K562 (cell line): ENCODE data around the gene GJC2. TPM values are rescaled to one million over a fixed set of nuclear protein-coding genes. Genes with fewer than 3 reads are reported as not detected.

ENCODE experiments used
- ARID1B ChIP-seq: fragments of 450-650 bp; IDR thresholded peaks from 2 replicates; pipeline ENCODE4 v1.6.1; 2016; ENCODE audit warnings: antibody characterized with exemption, mild to moderate bottlenecking, inconsistent platforms
- CCAR2 ChIP-seq: fragments of 200-400 bp; formaldehyde crosslinking; IDR thresholded peaks from 2 replicates; pipeline ENCODE4 v1.6.1; 2017; ENCODE audit warnings: mild to moderate bottlenecking, low read depth, low read length
- CCNT2 ChIP-seq: IDR thresholded peaks from 2 replicates; pipeline ENCODE4 v1.6.1; 2011; ENCODE audit warnings: borderline replicate concordance, low read depth, mild to moderate bottlenecking, moderate library complexity, mixed read lengths, low read length; ENCODE audit not compliant: insufficient read length; ENCODE audit errors: extremely low read depth
- HCFC1 ChIP-seq: IDR thresholded peaks from 2 replicates; pipeline ENCODE4 v1.6.1; 2012; ENCODE audit warnings: low read depth, low read length, improper control_type of control experiment
- HOMEZ ChIP-seq: fragments of 250-450 bp; sonication (Bioruptor Pico); IDR thresholded peaks from 2 replicates; pipeline ENCODE4 v1.4.0; 2020; ENCODE audit warnings: mild to moderate bottlenecking, moderate library complexity
- MCM3 ChIP-seq: fragments of 450-650 bp; IDR thresholded peaks from 2 replicates; pipeline ENCODE4 v1.6.1; 2016
- POLR2AphosphoS5 ChIP-seq: IDR thresholded peaks from 2 replicates; pipeline ENCODE4 v1.6.1; 2011; ENCODE audit warnings: mild to moderate bottlenecking, low read depth, low read length, moderate library complexity; ENCODE audit not compliant: control insufficient read depth, insufficient read depth
- PTRF ChIP-seq: fragments of 450-650 bp; IDR thresholded peaks from 2 replicates; pipeline ENCODE4 v1.6.1; 2016; ENCODE audit warnings: mild to moderate bottlenecking, missing genetic modification characterization, missing compliant biosample characterization
- RB1 ChIP-seq: fragments of 450-650 bp; IDR thresholded peaks from 2 replicates; pipeline ENCODE4 v1.6.1; 2017; ENCODE audit warnings: low read depth, mild to moderate bottlenecking
- SFPQ ChIP-seq: fragments of 200-400 bp; formaldehyde crosslinking; IDR thresholded peaks from 2 replicates; pipeline ENCODE4 v1.6.1; 2017; ENCODE audit warnings: mild to moderate bottlenecking, low read depth, low read length, moderate library complexity
- SREBF1 ChIP-seq: fragments of 150-350 bp; IDR thresholded peaks from 2 replicates; pipeline ENCODE4 v1.6.1; 2014; ENCODE audit warnings: antibody characterized with exemption, low read depth, low read length, borderline replicate concordance
- TFAM ChIP-seq: fragments of 250-450 bp; sonication (Bioruptor Pico); conservative IDR thresholded peaks from 2 replicates; pipeline ENCODE4 v1.5.0; 2021; ENCODE audit warnings: mild to moderate bottlenecking, moderate library complexity
- ZEB2 ChIP-seq: fragments of 450-650 bp; IDR thresholded peaks from 2 replicates; pipeline ENCODE4 v1.6.1; 2016
- ZNF444 ChIP-seq: fragments of 250-450 bp; sonication (Bioruptor Pico); IDR thresholded peaks from 2 replicates; pipeline ENCODE4 v1.4.0; 2020; ENCODE audit warnings: mild to moderate bottlenecking, moderate library complexity
- ZNF77 ChIP-seq: fragments of 250-450 bp; sonication (Bioruptor Pico); IDR thresholded peaks from 2 replicates; pipeline ENCODE4 v1.5.0; 2020
- polyA plus RNA-seq, 8 experiments: library from polyadenylated mRNA; depleted of rRNA in 4 of 8; stranded (reverse) in 5 of 8; unstranded in 3 of 8; fragments of >200 nt; fragmentation: Nextera tagmentation in 2 of 8; fragmentation: Illumina TruSeq in 1 of 8; extraction: Ambion mirVana in 2 of 8; extraction: Trizol in 1 of 8; gene quantifications; 2 replicates each; pipeline versions ENCODE4 v1.2.1 to v1.2.3, GENCODE V29; 2011 to 2014; ENCODE audit warnings: inconsistent platforms in 1 of 8, missing spikeins in 1 of 8
- total RNA-seq, 7 experiments: library from RNA; depleted of rRNA in 6 of 7; stranded (reverse); fragments of >200 nt in 6 of 7; fragmentation: Illumina TruSeq in 2 of 7; extraction: Trizol in 2 of 7; gene quantifications; 2 replicates each; pipeline versions ENCODE4 v1.2.1 to v1.2.3, GENCODE V29; 2011 to 2021; ENCODE audit warnings: low replicate concordance in 1 of 7
- TF ChIP-seq, protein P1 (sequence below), 2 experiments: fragments of 450-650 bp; formaldehyde crosslinking in 1 of 2; IDR thresholded peaks; 2 replicates each; pipeline versions ENCODE4 v1.4.0 to v1.6.1; 2014 to 2020; ENCODE audit warnings: mild to moderate bottlenecking in 2 of 2, borderline replicate concordance in 1 of 2, low read depth in 1 of 2

The GJC2 gene
- total and polyA plus RNA-seq, 9 of the 15 experiments (the other 6 are each of a cell fraction or from before 2014, with no cell fraction given) = 0.03 to 0.62 (median 0.11) TPM; not detected in 2

- TF ChIP-seq HCFC1 (no peak), HOMEZ (CRISPR knock-in tag) (no peak), CCAR2 (no peak), RB1 (no peak), ZNF444 (CRISPR knock-in tag) (no peak), SREBF1 (no peak), PTRF (no peak), ZEB2 (peak; percentile 80), SFPQ (no peak), CCNT2 (peak; percentile 83), MCM3 (no peak), ZNF77 (CRISPR knock-in tag) (no peak), POLR2AphosphoS5 (peak; percentile 95), TFAM (CRISPR knock-in tag) (no peak), ARID1B (peak; percentile 98)
- TF ChIP-seq, protein P1, sequence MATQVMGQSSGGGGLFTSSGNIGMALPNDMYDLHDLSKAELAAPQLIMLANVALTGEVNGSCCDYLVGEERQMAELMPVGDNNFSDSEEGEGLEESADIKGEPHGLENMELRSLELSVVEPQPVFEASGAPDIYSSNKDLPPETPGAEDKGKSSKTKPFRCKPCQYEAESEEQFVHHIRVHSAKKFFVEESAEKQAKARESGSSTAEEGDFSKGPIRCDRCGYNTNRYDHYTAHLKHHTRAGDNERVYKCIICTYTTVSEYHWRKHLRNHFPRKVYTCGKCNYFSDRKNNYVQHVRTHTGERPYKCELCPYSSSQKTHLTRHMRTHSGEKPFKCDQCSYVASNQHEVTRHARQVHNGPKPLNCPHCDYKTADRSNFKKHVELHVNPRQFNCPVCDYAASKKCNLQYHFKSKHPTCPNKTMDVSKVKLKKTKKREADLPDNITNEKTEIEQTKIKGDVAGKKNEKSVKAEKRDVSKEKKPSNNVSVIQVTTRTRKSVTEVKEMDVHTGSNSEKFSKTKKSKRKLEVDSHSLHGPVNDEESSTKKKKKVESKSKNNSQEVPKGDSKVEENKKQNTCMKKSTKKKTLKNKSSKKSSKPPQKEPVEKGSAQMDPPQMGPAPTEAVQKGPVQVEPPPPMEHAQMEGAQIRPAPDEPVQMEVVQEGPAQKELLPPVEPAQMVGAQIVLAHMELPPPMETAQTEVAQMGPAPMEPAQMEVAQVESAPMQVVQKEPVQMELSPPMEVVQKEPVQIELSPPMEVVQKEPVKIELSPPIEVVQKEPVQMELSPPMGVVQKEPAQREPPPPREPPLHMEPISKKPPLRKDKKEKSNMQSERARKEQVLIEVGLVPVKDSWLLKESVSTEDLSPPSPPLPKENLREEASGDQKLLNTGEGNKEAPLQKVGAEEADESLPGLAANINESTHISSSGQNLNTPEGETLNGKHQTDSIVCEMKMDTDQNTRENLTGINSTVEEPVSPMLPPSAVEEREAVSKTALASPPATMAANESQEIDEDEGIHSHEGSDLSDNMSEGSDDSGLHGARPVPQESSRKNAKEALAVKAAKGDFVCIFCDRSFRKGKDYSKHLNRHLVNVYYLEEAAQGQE (IDR thresholded peaks at IDR 0.05; ENCODE audit: borderline replicate concordance) = no peak
- TF ChIP-seq, protein P1 (CRISPR knock-in tag; IDR thresholded peaks at IDR 0.05; ENCODE audit: low read depth) = no peak
Measured at GRCh38 chr1:228145463-228146416, 4.0 kb upstream of the GJC2 start (continued).
